ENCODE measurements around the gene TRPV6. TPM values are rescaled to one million over a fixed set of nuclear protein-coding genes. Genes with fewer than 3 reads are reported as not detected.
A peak's percentile ranks its signal among the peaks of the same experiment; 100 is the strongest.

Gene TRPV6
- total and polyA plus RNA-seq, 12 donors = under 0.01 to 0.10 (median 0.06) TPM; not detected in 8

GRCh38 chr7:142854372-142855113 is 31.0 kb downstream of the TRPV6 start, which contains the start of gene EPHB6:
EPHB6 (plus strand) TSS chr7:142855076; CDS start chr7:142863228, 8,152 bp downstream.
- H3K27me3 ChIP-seq = no peaks in the 10 kb centered on the region
- peaks cover 0 to 12% of the 10 kb centered on the region in 2 donors for H3K4me1 ChIP-seq (replicated peaks in 1 of 2)
- H3K36me3 ChIP-seq (replicated peaks in 1 of 2) = no peaks in the 10 kb centered on the region
- 0% methylated on average over 23 to 70 of the region's 70 CpGs for WGBS, 4 donors
- peak within 1 kb of the TSS; percentile 38 to 66 (median 53) for H3K4me3 ChIP-seq
- peak; percentile 63 to 78 (median 66) for DNase-seq
- intact Hi-C loops (cut with DNase I) = loop anchor here in 1 of 2 donors (5.0 kb wide), 1 partner anchor 148 kb away; no protein-coding TSS in a partner anchor
- no peaks in the 10 kb centered on the region for H3K9me3 ChIP-seq (replicated peaks in 1 of 3)
- TF ChIP-seq CTCF (IDR thresholded peaks at IDR 0.05) = no peak
- peak in 1 of 2 donors; percentile 19 for TF ChIP-seq POLR2A (IDR thresholded peaks at IDR 0.05)
- peak within 1 kb of the TSS in 3 of 5 donors; percentile 46 to 76 (median 63) for H3K27ac ChIP-seq

- H3K4me1 ChIP-seq (replicated peaks in 1 of 2) = peaks cover 0 to 12% of the 10 kb centered on the region in 2 donors
- 1 to 3% (median 2%) methylated on average over 16 to 23 of the region's 23 CpGs for WGBS, 4 donors
- H3K9me3 ChIP-seq (replicated peaks in 1 of 3) = no peaks in the 10 kb centered on the region
- no peak for TF ChIP-seq POLR2A (IDR thresholded peaks at IDR 0.05)
- TF ChIP-seq CTCF (IDR thresholded peaks at IDR 0.05) = peak; percentile 43 to 71 (median 66)
- peak; percentile 40 to 75 (median 59) for DNase-seq
- H3K27ac ChIP-seq = peak overlapping the region in 3 of 5 donors; percentile 46 to 76 (median 63)
- intact Hi-C loops (cut with DNase I) = no loop called here
- H3K27me3 ChIP-seq = no peaks in the 10 kb centered on the region
- no peaks in the 10 kb centered on the region for H3K36me3 ChIP-seq (replicated peaks in 1 of 2)
- peak overlapping the region in 3 of 4 donors; percentile 38 to 66 (median 53) for H3K4me3 ChIP-seq
Observed at GRCh38 chr7:142853739-142854371, 31.7 kb downstream of the TRPV6 start.

DNA sequence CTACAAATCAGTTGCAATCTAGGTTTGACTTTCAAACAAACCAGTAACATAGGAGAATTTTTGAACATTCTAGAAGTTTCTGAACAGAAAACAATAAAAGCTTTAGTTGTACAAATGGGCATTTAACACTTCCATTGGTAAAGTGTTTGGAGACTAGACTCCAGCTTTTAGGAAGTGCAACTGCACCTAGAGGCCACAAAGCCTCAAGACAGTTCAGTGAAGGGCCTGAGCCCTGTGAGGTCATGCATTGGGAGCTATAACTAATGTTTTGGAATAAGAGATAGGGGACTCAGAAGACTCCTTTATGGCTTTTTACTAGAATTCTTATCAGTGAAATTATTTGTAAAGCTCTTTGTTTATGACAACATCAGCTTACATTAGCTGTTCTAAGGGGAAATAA is 33.6 kb downstream of the TRPV6 start:
- intact Hi-C loops (cut with DNase I) = no loop called here
- TF ChIP-seq POLR2A (IDR thresholded peaks at IDR 0.05) (no peak), CTCF (IDR thresholded peaks at IDR 0.05) (no peak)
- no peak for DNase-seq
- Histone ChIP-seq H3K27me3 (no peaks in the 10 kb centered on the region), H3K27ac (no peak overlapping the region), H3K9me3 (replicated peaks in 1 of 3) (no peaks in the 10 kb centered on the region), H3K4me3 (no peak overlapping the region), H3K4me1 (replicated peaks in 1 of 2) (peaks cover 0 to 12% of the 10 kb centered on the region in 2 donors), H3K36me3 (replicated peaks in 1 of 2) (no peaks in the 10 kb centered on the region)

- Histone ChIP-seq H3K27ac (no peak overlapping the region), H3K36me3 (replicated peaks in 1 of 2) (no peaks in the 10 kb centered on the region), H3K9me3 (replicated peaks in 1 of 3) (no peaks in the 10 kb centered on the region), H3K4me1 (replicated peaks in 1 of 2) (peaks cover 0 to 12% of the 10 kb centered on the region in 2 donors), H3K27me3 (no peaks in the 10 kb centered on the region), H3K4me3 (no peak overlapping the region)
- no peak for TF ChIP-seq POLR2A (IDR thresholded peaks at IDR 0.05)
- TF ChIP-seq CTCF (IDR thresholded peaks at IDR 0.05) = no peak
- intact Hi-C loops (cut with DNase I) = no loop called here
- 71 to 77% (median 71%) methylated on average over 4 of the region's 4 CpGs for WGBS, 4 donors
- DNase-seq = no peak
Observed at GRCh38 chr7:142851269-142851668, 34.3 kb downstream of the TRPV6 start.
